Motor neuron (in vitro differentiated cells): Measurements from ENCODE around the gene SPDYC. TPM values are rescaled to one million over a fixed set of nuclear protein-coding genes. Genes with fewer than 3 reads are reported as not detected.
A peak's percentile ranks its signal among the peaks of the same experiment; 100 is the strongest.

Experiments
- ATAC-seq, 8 experiments: fragments of 200-7000 bp; cut with Tn5 transposase; replicated peaks in 6 of 8; 2 replicates each; pipeline ENCODE4 v1.8.0; 2021; ENCODE audit warnings: mild to moderate bottlenecking in 8 of 8, moderate library complexity in 8 of 8
- H3K27ac ChIP-seq, 2 donors: fragments of 250-450 bp; sonication (Bioruptor Pico); 2 replicates each; pipeline ENCODE4 v1.9.0; 2021; ENCODE audit warnings: antibody characterized with exemption in 2 of 2, mild to moderate bottlenecking in 2 of 2, moderate library complexity in 1 of 2
- H3K4me1 ChIP-seq, 2 donors: fragments of 250-450 bp; sonication (Bioruptor Pico); replicated peaks in 1 of 2; 2 replicates each; pipeline ENCODE4 v1.6.1; 2021; ENCODE audit warnings: antibody characterized with exemption in 2 of 2, mild to moderate bottlenecking in 2 of 2, moderate library complexity in 1 of 2
- H3K4me3 ChIP-seq, 5 donors: fragments of 250-450 bp; sonication (Bioruptor Pico); 2 replicates each; pipeline ENCODE4 v1.9.0; 2021; ENCODE audit warnings: antibody characterized with exemption in 5 of 5, mild to moderate bottlenecking in 5 of 5, moderate library complexity in 4 of 5
- WGBS, 10 experiments: fragments of 450-650 bp; shearing (Covaris generic); methylation state at CpG; one replicate each; pipeline ENCODE4 v1.0.0; 2022; 5-methylcytosine and 5-hydroxymethylcytosine counted together
- in situ Hi-C, 9 experiments: fragments of 400-800 bp; cut with MboI; loops; one replicate each; pipeline ENCODE4 v1.15.0; 2021; ENCODE audit warnings: low sequenced_read_pairs in 9 of 9, low pct_unique_long_range_greater_than_20kb in 2 of 9; ENCODE audit not compliant: unreplicated experiment in 9 of 9
- total RNA-seq, 8 experiments: library from RNA; unstranded; fragments of 300-600 nt; gene quantifications; 2 replicates each; pipeline versions ENCODE4 v1.2.3 to v1.2.4, GENCODE V29; 2022

SPDYC gene
- total RNA-seq, 8 experiments from 2014 or later: 0.28 TPM; not detected in 7

DNA sequence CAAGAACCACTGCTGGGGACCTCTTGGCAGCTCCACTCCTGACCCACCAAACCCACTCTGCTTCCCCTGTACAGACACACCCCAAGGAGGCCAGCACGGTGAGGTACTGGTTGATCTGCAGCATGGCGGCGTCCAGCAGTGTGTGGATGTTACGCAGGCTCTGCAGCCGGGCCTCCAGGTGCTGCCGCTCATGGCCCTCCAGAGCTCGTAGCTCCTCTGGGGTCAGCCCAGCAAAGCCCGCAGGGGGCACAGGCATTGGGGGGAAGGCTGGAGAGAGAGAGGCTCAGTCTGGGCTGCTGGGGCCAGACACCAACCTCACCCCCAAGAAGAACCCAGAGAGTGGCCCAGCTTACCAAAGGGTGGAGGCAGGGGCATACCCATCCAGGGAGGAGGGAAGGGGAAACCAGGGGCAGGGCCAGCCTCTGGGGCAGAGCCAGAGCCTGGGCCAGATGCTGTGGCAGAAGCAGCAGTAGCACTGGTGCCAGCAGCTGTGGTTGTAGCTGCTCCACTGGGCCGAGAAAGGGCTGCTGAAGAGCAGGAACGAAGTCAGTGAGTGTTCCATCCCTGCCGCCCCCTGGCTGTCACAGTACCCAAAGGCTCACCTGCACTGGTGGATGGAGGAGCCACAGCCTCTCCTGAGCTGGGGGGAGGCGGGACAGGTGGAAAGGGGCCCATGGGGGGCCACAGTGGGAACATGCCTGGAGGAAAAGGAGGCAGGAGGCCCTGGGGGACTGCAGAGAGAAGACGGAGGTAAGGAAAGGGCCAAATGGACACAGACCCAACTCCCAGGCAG, 40.2 kb upstream of the SPDYC start:
- WGBS, 10 experiments: 40 to 100% (median 86%) methylated on average over 1 to 7 of the region's 13 CpGs; no CpG with 5 or more reads in 6 of the 10 experiments
- ATAC-seq: no peak
- peaks cover 6% of the 10 kb centered on the region in 2 donors for H3K4me1 ChIP-seq
- no peak overlapping the region for H3K27ac ChIP-seq
- no peak overlapping the region for H3K4me3 ChIP-seq
- in situ Hi-C loops: no loop called here

DNA sequence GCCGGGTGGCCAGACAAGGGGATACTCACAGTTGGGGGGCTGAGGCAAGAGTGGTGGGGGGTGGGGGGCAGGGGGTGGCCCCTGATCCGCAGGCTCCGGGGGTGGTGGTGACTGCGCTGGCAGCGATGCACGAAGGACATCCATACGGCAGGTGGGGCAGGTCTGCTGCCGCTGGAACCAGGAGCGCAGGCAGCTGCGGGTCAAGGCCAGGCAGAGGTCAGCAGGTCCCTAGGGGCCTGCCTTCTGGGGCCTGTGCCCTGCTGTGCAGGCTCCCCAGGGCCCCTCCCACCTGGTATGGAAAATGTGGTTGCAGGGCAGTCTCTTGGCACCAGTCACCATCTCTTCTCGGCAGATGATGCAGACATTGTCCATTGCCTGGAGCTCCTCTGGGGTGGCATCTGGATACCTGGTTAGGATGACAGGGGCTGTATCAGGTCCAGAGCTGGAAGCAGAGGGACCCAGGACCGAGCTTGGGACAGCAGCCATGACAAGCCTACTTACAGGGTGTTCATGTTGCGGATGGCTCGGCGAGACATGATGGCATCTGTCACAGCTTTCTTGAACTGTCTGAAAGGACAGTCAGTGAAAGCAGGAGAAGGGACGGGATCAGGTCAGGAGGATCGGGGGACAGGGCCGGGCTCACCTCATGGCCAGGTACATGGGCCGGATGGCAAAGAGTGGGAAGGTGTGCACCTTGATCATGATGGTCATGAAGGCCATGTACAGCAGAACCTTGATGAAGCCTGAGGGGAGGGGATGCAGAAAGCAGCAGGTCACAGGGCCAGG, 39.2 kb upstream of the SPDYC start:
- WGBS, 10 experiments: 79 to 100% (median 94%) methylated on average over 2 to 7 of the region's 19 CpGs; no CpG with 5 or more reads in 4 of the 10 experiments
- Histone ChIP-seq H3K4me1 (peaks cover 10% of the 10 kb centered on the region in 2 donors), H3K4me3 (no peak overlapping the region), H3K27ac (no peak overlapping the region)
- no peak for ATAC-seq
- in situ Hi-C loops: no loop called here

DNA sequence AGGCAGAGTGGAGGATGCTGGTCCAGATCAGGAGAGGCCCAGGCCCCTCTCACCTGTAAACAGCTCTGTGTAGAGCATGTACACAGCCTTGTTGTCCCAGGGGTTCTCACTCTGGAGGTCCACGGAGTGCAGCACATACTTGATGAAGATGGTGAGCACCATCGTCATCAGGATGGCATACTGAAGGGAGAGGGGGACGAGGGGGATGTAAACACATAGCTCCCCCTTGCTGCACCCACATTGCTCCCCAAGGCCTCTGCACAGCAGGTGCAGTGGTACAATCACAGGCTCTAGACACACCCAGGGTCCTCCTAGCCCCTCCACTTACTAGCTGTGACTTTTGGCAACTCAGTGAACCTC, 38.6 kb upstream of the SPDYC start:
- in situ Hi-C loops: no loop called here
- no peak for ATAC-seq
- H3K4me3 ChIP-seq: no peak overlapping the region
- H3K4me1 ChIP-seq: peaks cover 10 to 11% of the 10 kb centered on the region in 2 donors
- 80% methylated on average over 1 of the region's 3 CpGs; no CpG with 5 or more reads in 9 of the 10 experiments for WGBS, 10 experiments
- H3K27ac ChIP-seq: no peak overlapping the region

DNA sequence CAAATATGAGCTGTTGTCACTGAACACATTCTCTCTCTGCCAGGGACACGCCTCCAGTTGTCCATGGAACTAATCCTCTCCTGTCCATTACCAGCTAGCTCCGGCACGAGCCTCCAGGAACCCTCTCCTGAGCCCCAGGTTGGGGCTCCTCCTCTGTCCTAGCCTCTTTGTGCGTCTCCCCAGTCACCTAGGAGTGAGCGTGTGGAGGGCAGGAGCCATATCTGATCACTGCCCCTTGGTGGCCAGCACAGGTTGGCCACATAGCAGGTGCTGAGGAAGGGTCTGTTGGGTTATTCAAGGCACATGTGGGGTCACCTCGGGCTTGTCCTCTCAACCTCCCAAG, 38.2 kb upstream of the SPDYC start:
- ATAC-seq: no peak
- Histone ChIP-seq H3K4me3 (no peak overlapping the region), H3K27ac (no peak overlapping the region), H3K4me1 (peaks cover 10 to 11% of the 10 kb centered on the region in 2 donors)
- 74 to 93% (median 90%) methylated on average over 1 to 4 of the region's 6 CpGs; no CpG with 5 or more reads in 5 of the 10 experiments for WGBS, 10 experiments
- in situ Hi-C loops: no loop called here

DNA sequence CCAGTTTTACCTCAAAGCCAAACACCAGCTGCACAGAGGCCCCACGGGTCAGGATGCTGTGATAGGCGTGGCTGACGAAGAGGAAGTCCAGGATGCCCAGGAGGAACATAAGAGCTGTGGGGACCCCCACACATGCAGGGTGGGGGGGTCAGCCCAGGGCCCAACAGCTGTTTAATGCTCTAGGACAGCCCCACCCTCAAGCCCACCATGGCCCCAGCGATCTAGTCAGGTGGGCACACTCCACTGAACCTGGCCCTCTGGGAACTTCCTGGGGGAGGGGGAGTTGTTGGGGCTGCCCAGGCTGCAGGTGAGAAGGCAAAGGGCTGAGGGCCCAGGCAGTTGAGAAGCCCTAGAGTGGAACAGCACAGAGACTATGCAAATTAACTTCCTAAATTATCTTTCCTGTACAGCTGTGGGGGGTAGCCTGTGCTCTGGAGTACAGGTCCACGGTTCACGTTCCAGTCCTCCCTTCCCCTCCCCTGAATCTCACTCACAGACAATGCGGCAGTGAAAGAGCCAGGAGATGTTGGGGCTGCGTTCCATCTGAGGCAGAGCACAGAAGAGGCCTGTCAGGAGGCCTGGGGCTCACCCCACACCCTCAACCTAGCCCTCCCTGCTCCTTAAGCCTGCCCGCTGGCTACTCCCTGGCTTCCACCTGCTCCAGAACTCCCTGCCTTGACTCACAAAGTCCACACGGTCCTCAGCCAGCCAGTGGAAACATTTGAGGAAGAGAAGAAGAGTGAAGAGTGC, 37.6 kb upstream of the SPDYC start:
- 47 to 100% (median 93%) methylated on average over 1 to 6 of the region's 10 CpGs; no CpG with 5 or more reads in 5 of the 10 experiments for WGBS, 10 experiments
- Histone ChIP-seq H3K4me3 (peak overlapping the region in 1 of 5 donors; percentile 84), H3K4me1 (peaks cover 10 to 11% of the 10 kb centered on the region in 2 donors), H3K27ac (no peak overlapping the region)
- in situ Hi-C loops: no loop called here
- ATAC-seq: no peak

DNA sequence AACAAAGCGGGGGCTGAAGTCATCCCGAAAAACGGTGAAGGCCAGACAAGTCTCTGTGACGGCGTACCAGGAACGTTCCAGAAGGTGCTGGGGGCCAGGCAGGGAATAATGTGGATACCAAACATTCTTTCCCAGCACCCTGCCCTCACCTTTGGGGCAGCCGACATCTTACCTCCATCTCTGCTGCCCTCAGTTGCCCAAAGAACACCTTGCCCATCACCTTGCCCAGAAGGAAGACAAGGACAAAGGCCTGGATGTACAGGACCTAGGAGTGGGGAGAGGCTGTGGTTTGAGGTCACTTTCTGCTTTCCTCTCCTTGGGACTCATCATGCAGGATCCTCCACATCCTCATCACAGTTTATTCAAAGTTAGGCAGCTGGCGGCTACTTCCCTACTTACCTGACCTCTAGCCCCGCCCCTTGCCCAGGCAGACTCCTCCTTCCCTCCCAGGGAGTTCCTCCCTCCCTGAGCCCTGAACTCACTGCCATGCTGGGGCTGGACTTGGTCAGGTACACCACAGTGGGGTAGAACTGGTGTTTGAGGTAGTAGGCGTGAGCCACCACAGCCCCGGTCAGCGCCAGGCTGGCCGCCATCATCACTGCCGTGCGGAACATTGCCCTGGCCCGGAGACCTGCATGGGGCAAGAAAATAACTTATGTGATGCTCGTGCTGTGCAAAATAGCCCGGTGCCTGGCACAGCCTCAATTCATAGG, 36.9 kb upstream of the SPDYC start:
- peaks cover 10 to 11% of the 10 kb centered on the region in 2 donors for H3K4me1 ChIP-seq
- in situ Hi-C loops: no loop called here
- H3K4me3 ChIP-seq: peak overlapping the region; percentile 71 to 96 (median 84)
- ATAC-seq: no peak
- H3K27ac ChIP-seq: peak overlapping the region in 1 of 2 donors; percentile 20
- 4 to 90% (median 52%) methylated on average over 3 to 14 of the region's 18 CpGs; no CpG with 5 or more reads in 4 of the 10 experiments for WGBS, 10 experiments

DNA sequence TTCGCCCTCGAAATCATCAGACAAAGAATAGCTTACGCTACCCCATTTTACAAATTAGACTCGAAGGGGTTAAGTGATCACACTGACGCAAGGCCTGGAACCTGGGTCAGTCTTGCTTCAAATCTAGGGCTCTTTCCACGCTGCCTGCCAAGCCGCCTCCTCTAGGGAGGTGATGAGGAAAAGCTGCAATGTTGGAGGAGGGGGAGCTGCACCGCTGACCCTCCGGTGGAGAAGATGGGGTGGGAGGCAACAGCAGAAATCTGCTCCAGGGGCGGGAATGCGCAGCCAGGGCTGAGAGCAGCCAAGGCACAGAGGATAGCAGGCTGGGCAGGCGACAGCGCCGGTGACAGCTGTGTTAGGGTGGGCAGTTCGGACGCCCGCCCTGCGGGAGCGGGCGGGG, 36.3 kb upstream of the SPDYC start:
- peak in 1 of 8 experiments; percentile 0 for ATAC-seq
- in situ Hi-C loops: no loop called here
- H3K27ac ChIP-seq: peak overlapping the region; percentile 100
- 0 to 7% (median 4%) methylated on average over 3 to 5 of the region's 20 CpGs; no CpG with 5 or more reads in 6 of the 10 experiments for WGBS, 10 experiments
- H3K4me3 ChIP-seq: peak overlapping the region; percentile 71 to 96 (median 84)
- H3K4me1 ChIP-seq: peaks cover 10 to 11% of the 10 kb centered on the region in 2 donors

DNA sequence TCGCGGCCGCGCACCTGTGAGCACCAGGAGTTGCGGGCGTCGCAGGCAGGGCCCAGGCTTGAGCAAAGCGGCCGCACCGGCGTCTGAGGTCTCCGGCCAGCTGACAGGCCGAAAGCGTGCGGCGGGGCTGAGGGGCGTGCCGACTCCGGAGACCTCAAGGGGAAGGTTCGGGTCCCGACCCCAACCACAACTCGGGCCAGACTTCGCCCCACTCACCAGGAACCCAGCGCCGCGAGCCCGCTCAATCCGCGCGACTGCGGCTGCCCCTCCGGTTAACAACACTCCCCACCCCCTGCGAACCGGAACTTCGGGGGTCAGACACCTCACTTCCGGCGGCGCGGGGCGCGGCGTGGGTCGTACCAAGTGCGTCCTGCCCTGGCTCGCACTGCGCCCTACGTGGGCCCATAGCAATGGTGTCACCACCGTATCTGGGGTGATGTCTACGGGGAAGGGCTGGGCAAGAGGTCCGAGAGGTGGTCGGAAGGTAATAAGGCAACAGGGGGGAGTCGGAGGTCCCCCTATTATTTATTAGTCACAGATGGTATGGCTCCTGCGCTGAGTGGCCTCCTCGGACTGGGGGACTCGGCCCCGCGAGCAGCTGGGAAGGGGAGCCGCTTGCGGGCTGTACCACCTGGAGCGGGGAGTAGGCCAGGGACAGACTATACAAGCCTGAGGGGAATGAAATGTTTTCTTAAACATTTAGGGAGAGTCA, 35.6 kb upstream of the SPDYC start, which contains the start of gene SYVN1:
SYVN1 (minus strand) TSS at position 280 of the 712 bp plus-strand sequence. CDS start 918 bp downstream, outside the sequence.
- ATAC-seq: peak; percentile 78 to 85 (median 82)
- in situ Hi-C loops: no loop called here
- peak within 1 kb of the TSS; percentile 71 to 96 (median 84) for H3K4me3 ChIP-seq
- WGBS, 10 experiments: 0 to 3% (median 0%) methylated on average over 1 to 7 of the region's 60 CpGs; no CpG with 5 or more reads in 5 of the 10 experiments
- H3K27ac ChIP-seq: peak within 1 kb of the TSS; percentile 100
- H3K4me1 ChIP-seq: peaks cover 10 to 11% of the 10 kb centered on the region in 2 donors

DNA sequence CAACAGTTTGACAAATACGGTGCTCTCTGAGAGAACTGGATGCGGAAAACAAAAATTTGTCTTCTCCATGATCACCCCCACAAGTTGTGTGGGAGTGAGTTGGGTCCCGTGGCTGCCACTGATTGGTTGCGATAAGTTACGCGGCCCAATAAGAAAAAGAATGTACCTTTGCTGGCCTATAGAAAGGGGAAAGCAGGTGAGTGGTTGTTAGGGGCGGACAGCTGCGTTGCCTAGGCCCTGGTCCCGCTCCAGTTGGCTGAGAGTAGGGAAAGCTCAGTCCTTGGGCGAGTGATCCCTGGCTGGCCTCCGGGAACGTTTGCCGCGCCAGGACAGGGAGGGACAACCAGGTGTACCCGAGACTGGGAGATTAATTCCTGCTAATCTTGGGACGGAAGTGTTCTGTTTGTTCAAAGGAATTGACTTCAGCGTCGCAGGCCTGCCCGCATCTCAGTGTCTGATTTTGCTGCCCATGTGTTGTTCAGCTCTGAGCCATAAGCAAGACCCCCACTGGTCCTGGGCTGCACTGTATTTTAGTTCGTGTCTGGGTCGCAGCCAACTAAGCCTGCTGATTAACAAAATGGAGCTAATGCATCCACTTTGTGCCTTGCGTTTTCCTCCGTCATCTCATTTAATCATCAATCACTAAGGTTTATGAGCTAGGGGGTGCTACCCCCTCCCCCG, 34.9 kb upstream of the SPDYC start:
- peak; percentile 84 to 90 (median 86) for ATAC-seq
- Histone ChIP-seq H3K4me3 (peak overlapping the region; percentile 71 to 96 (median 84)), H3K27ac (peak overlapping the region; percentile 100), H3K4me1 (peaks cover 10 to 11% of the 10 kb centered on the region in 2 donors)
- in situ Hi-C loops: no loop called here
- WGBS, 10 experiments: 0 to 14% (median 4%) methylated on average over 3 to 19 of the region's 24 CpGs; no CpG with 5 or more reads in 1 of the 10 experiments

DNA sequence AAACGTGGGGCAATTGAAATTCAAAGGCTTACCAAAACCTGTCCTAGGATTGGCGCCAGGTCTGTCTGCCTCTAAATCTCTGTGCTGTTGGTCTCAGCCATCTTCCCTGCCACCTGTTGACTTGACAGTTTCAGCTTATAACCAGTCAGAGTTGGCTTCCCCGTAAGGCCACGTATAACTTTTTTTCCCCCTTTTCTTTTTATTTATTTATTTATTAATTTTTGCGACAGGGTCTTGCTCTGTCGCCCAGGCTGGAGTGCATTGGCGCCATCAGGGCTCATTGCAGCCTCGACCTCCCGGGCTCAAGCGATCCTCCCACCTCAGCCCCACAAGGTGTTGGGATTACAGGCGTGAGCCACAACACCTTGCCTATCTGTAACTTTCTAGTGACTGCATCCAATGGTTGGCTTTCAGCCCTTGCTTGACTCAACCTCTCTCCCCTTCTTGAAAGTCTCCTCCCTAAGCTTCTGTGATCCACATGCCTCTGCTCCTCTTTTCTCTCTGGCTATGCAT, 34.3 kb upstream of the SPDYC start:
- peak overlapping the region; percentile 100 for H3K27ac ChIP-seq
- no peak for ATAC-seq
- in situ Hi-C loops: no loop called here
- WGBS, 10 experiments: 0 to 82% (median 64%) methylated on average over 1 to 10 of the region's 11 CpGs; no CpG with 5 or more reads in 1 of the 10 experiments
- peaks cover 10 to 11% of the 10 kb centered on the region in 2 donors for H3K4me1 ChIP-seq
- H3K4me3 ChIP-seq: peak overlapping the region; percentile 71 to 96 (median 84)

DNA sequence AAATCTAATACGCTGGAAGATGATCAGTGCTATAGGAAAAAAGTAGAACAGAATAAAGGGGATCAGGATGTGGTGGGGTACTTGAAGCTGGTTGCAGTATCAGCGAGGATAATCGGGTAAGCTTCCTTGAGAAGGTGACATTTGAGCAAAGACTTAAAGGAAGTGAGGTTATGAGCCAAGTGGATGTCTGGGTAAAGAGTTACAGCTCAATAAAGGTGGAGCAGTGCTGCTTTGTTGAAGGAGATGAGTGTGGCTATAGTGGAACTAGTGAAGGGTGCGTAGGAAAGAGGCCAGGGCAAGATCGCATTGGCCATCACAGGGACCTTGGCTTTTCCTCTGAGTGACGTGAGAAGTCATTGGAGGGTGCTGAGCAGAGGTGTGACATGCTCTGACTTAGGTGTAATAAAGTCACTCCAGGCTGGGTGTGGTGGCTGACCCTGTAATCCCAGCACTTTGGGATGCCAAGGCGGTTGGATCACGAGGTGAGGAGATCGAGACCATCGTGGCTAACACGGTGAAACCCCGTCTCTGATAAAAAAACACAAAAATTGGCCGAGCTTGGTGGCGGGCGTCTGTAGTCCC, 33.4 kb upstream of the SPDYC start:
- no peak overlapping the region for H3K27ac ChIP-seq
- in situ Hi-C loops: no loop called here
- H3K4me3 ChIP-seq: no peak overlapping the region
- no peak for ATAC-seq
- 78 to 96% (median 87%) methylated on average over 1 to 12 of the region's 15 CpGs; no CpG with 5 or more reads in 1 of the 10 experiments for WGBS, 10 experiments
- H3K4me1 ChIP-seq: peaks cover 10 to 11% of the 10 kb centered on the region in 2 donors
